Measurements from ENCODE around the gene RITA1.
A peak's percentile ranks its signal among the peaks of the same experiment; 100 is the strongest.

RITA1 gene

DNA sequence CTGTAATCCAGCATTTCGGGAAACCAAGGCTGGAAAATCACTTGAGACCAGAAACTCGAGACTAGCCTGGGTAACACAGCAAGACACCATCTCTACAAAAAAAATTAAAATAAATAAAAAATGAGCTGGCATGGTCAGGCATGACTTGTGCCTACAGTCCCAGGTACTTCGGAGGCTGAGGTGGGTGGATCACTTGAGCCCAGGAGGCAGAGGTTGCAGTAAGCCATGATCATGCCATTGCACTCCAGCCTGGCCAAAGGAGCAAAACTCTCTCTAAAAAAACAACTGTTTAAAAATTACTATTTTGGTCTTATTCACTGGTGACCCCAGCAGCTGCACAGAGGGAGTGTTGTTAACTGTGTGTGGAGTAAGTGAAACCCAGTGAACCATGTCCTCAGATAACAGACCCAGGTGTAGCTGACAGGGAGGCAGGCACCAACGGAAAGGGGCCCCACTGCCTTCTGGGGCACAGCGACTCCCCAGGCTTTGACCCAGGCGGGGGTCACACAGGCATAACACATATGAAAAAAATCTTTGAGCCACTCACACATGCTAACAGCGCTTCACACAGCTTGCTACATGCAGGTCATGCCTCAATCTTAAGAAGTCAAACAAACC lies 12.3 kb upstream of the RITA1 start:
- peak; percentile 42 for FAIRE-seq

GRCh38 chr12:113174461-113175384 lies 10.8 kb upstream of the RITA1 start:
- FAIRE-seq (peak; percentile 87), DNase-seq (ENCODE audit: extremely low spot score, insufficient read length, low read depth) (peak; percentile 78)

More for the DNA sequence above, 12.3 kb upstream of the RITA1 start:
- DNase-seq (ENCODE audit: extremely low spot score, insufficient read length, low read depth), result no peak

DNA sequence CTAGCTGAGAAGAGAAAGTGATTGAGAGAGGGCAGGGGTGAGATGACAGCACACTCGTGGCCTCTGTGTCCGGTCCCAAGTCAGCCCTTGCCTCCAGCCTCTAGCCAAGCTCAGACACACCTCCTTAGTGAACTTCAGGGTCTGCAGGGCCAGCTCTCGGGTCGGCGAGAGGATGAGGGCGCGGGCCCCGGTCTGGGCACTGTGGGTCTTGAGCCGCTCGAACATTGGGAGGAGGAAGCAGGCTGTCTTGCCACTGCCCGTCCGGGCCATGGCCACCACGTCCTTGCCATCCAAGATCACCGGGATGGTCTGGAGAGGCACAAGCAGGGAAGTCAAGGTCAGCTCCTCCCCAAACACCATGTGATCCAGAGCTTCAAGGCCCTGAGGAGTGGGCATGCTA lies 6.5 kb upstream of the RITA1 start:
- no peak for FAIRE-seq
- DNase-seq (ENCODE audit: extremely low spot score, insufficient read length, low read depth), result no peak

DNA sequence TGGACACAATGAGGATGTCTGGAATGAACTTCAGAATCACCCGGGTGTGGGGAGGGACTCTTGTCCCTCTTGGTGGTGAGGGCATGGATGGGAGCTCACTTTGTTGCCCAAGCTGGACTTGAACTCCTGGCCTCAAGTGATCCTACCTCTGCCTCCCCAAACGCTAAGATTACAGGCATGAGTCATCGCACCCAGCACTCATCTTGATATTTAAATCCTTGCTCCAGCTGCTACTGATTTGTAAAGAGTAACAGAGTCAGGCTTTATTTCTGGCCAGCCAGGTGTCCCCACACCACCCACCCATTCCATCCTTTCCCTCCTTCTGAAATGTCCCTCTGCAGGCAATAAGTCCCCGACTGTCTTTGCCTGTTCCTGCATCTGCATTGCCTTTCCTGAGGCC lies 5.2 kb upstream of the RITA1 start:
- FAIRE-seq (no peak), DNase-seq (ENCODE audit: extremely low spot score, insufficient read length, low read depth) (no peak)

- FAIRE-seq (no peak), DNase-seq (ENCODE audit: extremely low spot score, insufficient read length, low read depth) (no peak)
These were observed 3.5 kb upstream of the RITA1 start for GRCh38 chr12:113181975-113182374.

GRCh38 chr12:113183030-113183589 lies 2.4 kb upstream of the RITA1 start:
- no peak for DNase-seq (ENCODE audit: extremely low spot score, insufficient read length, low read depth)
- FAIRE-seq, result no peak

- FAIRE-seq, result no peak
- no peak for DNase-seq (ENCODE audit: extremely low spot score, insufficient read length, low read depth)
These were observed 1.2 kb upstream of the RITA1 start for GRCh38 chr12:113184098-113184899.

DNA sequence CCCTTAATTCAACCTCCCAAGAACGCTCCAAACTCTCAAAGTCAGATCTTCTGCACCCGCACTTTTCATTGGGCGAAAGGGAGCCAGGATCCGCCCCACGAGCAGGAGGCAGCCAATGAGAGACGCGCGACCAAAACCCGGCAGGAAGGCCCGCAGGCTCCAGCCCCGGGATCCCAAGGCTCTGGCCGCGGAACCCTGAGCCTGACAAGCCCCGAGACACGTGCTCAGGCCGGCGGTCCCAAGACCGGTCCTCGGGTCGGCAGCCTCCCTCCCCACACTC lies 681 bp upstream of the RITA1 start:
- DNase-seq (ENCODE audit: extremely low spot score, insufficient read length, low read depth) (peak; percentile 74), FAIRE-seq (peak; percentile 89)

- FAIRE-seq (no peak), DNase-seq (ENCODE audit: extremely low spot score, insufficient read length, low read depth) (no peak)
These were observed 478 bp downstream of the RITA1 start for GRCh38 chr12:113186033-113186365.

- no peak for FAIRE-seq
- DNase-seq (ENCODE audit: extremely low spot score, insufficient read length, low read depth), result no peak
These were observed 1.3 kb downstream of the RITA1 start for GRCh38 chr12:113186666-113187325.

GRCh38 chr12:113189361-113189760 lies 3.8 kb downstream of the RITA1 start:
- DNase-seq (ENCODE audit: extremely low spot score, insufficient read length, low read depth) (no peak), FAIRE-seq (no peak)

DNA sequence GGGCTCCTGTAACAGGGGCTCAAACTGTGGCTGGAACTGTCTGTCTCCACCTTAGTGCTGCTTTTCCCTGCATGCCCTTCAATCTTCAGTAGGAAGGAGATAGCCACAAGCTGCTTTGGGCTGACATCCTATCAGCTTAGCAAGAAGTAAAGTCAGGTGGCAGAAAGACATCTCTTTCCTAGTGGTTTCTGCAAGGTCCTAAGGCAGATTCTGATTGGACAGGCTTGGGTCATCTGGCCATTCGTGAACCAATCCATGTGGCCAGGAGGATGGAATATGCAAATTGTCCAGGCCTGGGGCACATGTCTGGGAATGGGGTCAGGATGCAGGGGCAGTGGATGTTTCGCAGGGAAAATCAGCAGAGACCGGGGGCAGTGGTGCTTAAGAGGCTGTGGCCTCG lies 5.2 kb downstream of the RITA1 start:
- no peak for FAIRE-seq
- DNase-seq (ENCODE audit: extremely low spot score, insufficient read length, low read depth), result no peak

DNA sequence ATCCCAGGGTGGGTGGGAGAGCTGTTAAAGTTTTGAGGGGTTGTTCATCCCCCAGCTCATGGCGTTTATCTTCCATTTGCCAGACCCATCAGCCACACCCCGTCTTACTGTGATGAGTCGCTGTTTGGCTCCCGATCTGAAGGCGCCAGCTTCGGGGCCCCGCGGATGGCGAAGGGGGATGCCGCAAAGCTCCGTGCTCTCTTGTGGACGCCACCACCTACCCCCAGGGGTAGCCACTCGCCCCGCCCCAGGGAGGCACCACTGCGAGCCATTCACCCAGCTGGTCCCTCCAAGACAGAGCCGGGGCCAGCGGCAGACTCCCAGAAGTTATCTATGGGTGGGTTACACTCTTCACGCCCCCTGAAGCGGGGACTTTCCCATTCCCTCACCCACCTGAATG lies 5.7 kb downstream of the RITA1 start:
- DNase-seq (ENCODE audit: extremely low spot score, insufficient read length, low read depth), result no peak
- FAIRE-seq, result no peak

- FAIRE-seq (no peak), DNase-seq (ENCODE audit: extremely low spot score, insufficient read length, low read depth) (no peak)
These were observed 9.5 kb downstream of the RITA1 start for GRCh38 chr12:113194971-113195391.

GRCh38 chr12:113195598-113195997 lies 10.1 kb downstream of the RITA1 start:
- DNase-seq (ENCODE audit: extremely low spot score, insufficient read length, low read depth) (no peak), FAIRE-seq (no peak)

DNA sequence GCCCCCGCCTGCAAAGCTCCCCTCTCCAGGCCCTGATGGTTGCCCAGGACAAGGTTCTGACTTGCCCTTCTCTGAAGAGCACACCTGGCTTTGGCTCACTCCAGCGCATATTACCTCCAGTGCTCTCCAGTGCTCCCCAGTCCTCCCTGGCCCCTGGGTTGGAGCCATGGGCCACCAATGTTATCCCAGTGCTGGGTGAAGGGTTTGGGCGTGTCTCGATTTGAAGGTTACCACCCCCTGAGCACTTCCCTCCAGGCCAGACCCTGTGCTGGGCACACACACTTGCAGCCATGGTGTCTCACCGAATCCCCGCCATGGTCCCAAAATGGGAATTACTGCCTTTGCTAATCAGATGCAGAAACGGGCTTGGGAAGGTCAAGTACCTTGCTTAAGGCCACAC lies 11.1 kb downstream of the RITA1 start:
- FAIRE-seq (no peak), DNase-seq (ENCODE audit: extremely low spot score, insufficient read length, low read depth) (no peak)

- FAIRE-seq (peak; percentile 50), DNase-seq (ENCODE audit: extremely low spot score, insufficient read length, low read depth) (peak; percentile 76)
These were observed 11.5 kb downstream of the RITA1 start for GRCh38 chr12:113196990-113197389.

DNA sequence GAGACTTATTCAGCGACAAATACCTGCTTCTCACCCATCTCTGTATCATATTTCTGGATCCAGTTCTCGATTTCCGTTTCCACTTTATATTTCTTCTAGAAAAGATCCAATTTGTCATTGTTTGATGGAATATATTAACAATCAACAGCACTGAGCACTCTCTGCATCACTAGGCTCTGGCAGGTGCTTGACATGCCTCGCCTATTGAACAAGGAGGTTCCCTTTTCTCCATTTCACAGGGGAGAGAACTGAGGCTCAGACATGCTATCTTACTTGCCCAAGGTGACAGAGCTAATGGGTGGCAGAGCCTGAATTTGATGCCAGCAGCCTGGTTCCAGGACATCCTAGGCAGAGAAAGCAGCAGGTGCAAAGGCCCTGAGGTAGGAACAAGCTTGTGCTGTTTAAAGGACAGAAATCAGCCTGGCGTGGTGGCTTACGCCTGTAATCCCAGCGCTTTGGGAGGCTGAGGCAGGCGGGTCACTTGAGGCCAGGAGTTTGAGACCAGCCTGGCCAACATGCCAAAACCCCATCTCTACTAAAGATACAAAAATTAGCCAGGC lies 12.1 kb downstream of the RITA1 start:
- FAIRE-seq (no peak), DNase-seq (ENCODE audit: extremely low spot score, insufficient read length, low read depth) (no peak)

- FAIRE-seq (no peak), DNase-seq (ENCODE audit: extremely low spot score, insufficient read length, low read depth) (no peak)
These were observed 12.8 kb downstream of the RITA1 start for GRCh38 chr12:113198296-113198695.

Data from GM18507 (cell line).